ENCODE results near the gene GINS1. TPM values are rescaled to one million over a fixed set of nuclear protein-coding genes. Genes with fewer than 3 reads are reported as not detected.

The GINS1 gene
- total RNA-seq, 2 donors from 2014 or later, result 2.2 to 6.0 TPM

- no peaks in the 10 kb centered on the region for H3K27me3 ChIP-seq (replicated peaks; ENCODE audit: insufficient read depth)
- no peaks in the 10 kb centered on the region for H3K9me3 ChIP-seq
- no peak for TF ChIP-seq CTCF (IDR thresholded peaks at IDR 0.05)
- no peak for TF ChIP-seq POLR2AphosphoS5 (IDR thresholded peaks at IDR 0.05)
- TF ChIP-seq POLR2A (IDR thresholded peaks at IDR 0.05), result no peak
- intact Hi-C loops (cut with DNase I), result no loop called here
- DNase-seq (ENCODE audit: low spot score), result no peak
- 11% methylated on average over 19 of the region's 19 CpGs for WGBS
- H3K4me3 ChIP-seq, result peak overlapping the region; percentile 83 to 89
- H3K4me1 ChIP-seq (replicated peaks), result no peaks in the 10 kb centered on the region
- no peaks in the 10 kb centered on the region for H3K36me3 ChIP-seq
- peak overlapping the region; percentile 86 to 94 for H3K27ac ChIP-seq
These were observed 18.0 kb upstream of the GINS1 start for GRCh38 chr20:25389401-25389857.

- Histone ChIP-seq H3K4me3 (peak overlapping the region; percentile 83 to 89), H3K27me3 (replicated peaks; ENCODE audit: insufficient read depth) (no peaks in the 10 kb centered on the region), H3K36me3 (no peaks in the 10 kb centered on the region), H3K27ac (peak overlapping the region; percentile 86 to 94), H3K9me3 (no peaks in the 10 kb centered on the region), H3K4me1 (replicated peaks) (no peaks in the 10 kb centered on the region)
- WGBS, result under 1% methylated on average over 41 of the region's 67 CpGs
- TF ChIP-seq CTCF (IDR thresholded peaks at IDR 0.05) (no peak), POLR2AphosphoS5 (IDR thresholded peaks at IDR 0.05) (no peak), POLR2A (IDR thresholded peaks at IDR 0.05) (no peak)
- intact Hi-C loops (cut with DNase I), result loop anchor here (2.0 to 10.0 kb wide), 3 partner anchors 93 to 395 kb away; partner anchors contain the start of gene ENTPD6
- DNase-seq (ENCODE audit: low spot score), result peak; percentile 23
These were observed 17.5 kb upstream of the GINS1 start for GRCh38 chr20:25389858-25390537.

GRCh38 chr20:25390538-25391528 is 16.6 kb upstream of the GINS1 start, which contains the start of gene ABHD12:
Gene ABHD12, minus strand, starts transcription at chr20:25390835. Its CDS starts 132 bp downstream, at chr20:25390703.
- intact Hi-C loops (cut with DNase I), result loop anchor here (2.0 to 10.0 kb wide), 3 partner anchors 94 to 396 kb away; partner anchors contain the start of gene ENTPD6
- peak within 1 kb of the TSS; percentile 86 to 94 for H3K27ac ChIP-seq
- DNase-seq (ENCODE audit: low spot score), result peak; percentile 96
- WGBS, result under 1% methylated on average over 53 of the region's 91 CpGs
- H3K4me1 ChIP-seq (replicated peaks), result no peaks in the 10 kb centered on the region
- H3K4me3 ChIP-seq, result peak within 1 kb of the TSS; percentile 83 to 89
- H3K9me3 ChIP-seq, result no peaks in the 10 kb centered on the region
- H3K27me3 ChIP-seq (replicated peaks; ENCODE audit: insufficient read depth), result no peaks in the 10 kb centered on the region
- no peaks in the 10 kb centered on the region for H3K36me3 ChIP-seq
- peak; percentile 68 for TF ChIP-seq POLR2A (IDR thresholded peaks at IDR 0.05)
- TF ChIP-seq CTCF (IDR thresholded peaks at IDR 0.05), result peak in 2 of 4 experiments; percentile 19 to 22
- peak; percentile 82 for TF ChIP-seq POLR2AphosphoS5 (IDR thresholded peaks at IDR 0.05)

GRCh38 chr20:25394276-25394675 is 13.2 kb upstream of the GINS1 start:
- Histone ChIP-seq H3K36me3 (no peaks in the 10 kb centered on the region), H3K27ac (no peak overlapping the region), H3K9me3 (no peaks in the 10 kb centered on the region), H3K27me3 (replicated peaks; ENCODE audit: insufficient read depth) (no peaks in the 10 kb centered on the region), H3K4me3 (no peak overlapping the region), H3K4me1 (replicated peaks) (no peaks in the 10 kb centered on the region)
- WGBS, result 32% methylated on average over 5 of the region's 5 CpGs
- intact Hi-C loops (cut with DNase I), result loop anchor here (5.0 to 10.0 kb wide), 2 partner anchors 97 to 199 kb away; partner anchors contain the start of gene ENTPD6
- peak; percentile 53 for DNase-seq (ENCODE audit: low spot score)
- no peak for TF ChIP-seq POLR2AphosphoS5 (IDR thresholded peaks at IDR 0.05)
- TF ChIP-seq CTCF (IDR thresholded peaks at IDR 0.05), result no peak
- no peak for TF ChIP-seq POLR2A (IDR thresholded peaks at IDR 0.05)
